Mesendoderm (in vitro differentiated cells): ENCODE data around the gene ZBTB22.
"Not testable (repeated sequence)": the region's sequence is repeated elsewhere in the genome, so short reads cannot be mapped to it uniquely, and the experiment has no call there.

Experiments
- DNase-seq: peaks from one replicate; pipeline ENCODE4 v3.0.0; 2013
- H2AK5ac ChIP-seq: 2 replicates; pipeline ENCODE4 v1.6.1; 2013; ENCODE audit warnings: low read length, inconsistent platforms
- H2BK120ac ChIP-seq: 2 replicates; pipeline ENCODE4 v1.6.1; 2013; ENCODE audit warnings: low read depth, mild to moderate bottlenecking, low read length, moderate library complexity, mixed read lengths
- H2BK15ac ChIP-seq: replicated peaks from 2 replicates; pipeline ENCODE4 v1.6.1; 2013; ENCODE audit warnings: low read depth, mild to moderate bottlenecking, moderate library complexity
- H2BK5ac ChIP-seq: 2 replicates; pipeline ENCODE4 v1.6.1; 2013; ENCODE audit warnings: low read length, inconsistent platforms
- H3K18ac ChIP-seq: 2 replicates; pipeline ENCODE4 v1.6.1; 2013; ENCODE audit warnings: mild to moderate bottlenecking, low read length, mixed read lengths
- H3K23ac ChIP-seq: one replicate; pipeline ENCODE4 v1.6.1; 2013; ENCODE audit warnings: low read length
- H3K27ac ChIP-seq: 2 replicates; pipeline ENCODE4 v1.5.1; 2013; ENCODE audit warnings: low read depth, mild to moderate bottlenecking, inconsistent platforms, low read length, moderate library complexity
- H3K27me3 ChIP-seq: 2 replicates; pipeline ENCODE4 v1.6.1; 2013; ENCODE audit warnings: low read length, control low read depth, mild to moderate bottlenecking, inconsistent platforms; ENCODE audit not compliant: insufficient read depth, poor library complexity
- H3K36me3 ChIP-seq: 2 replicates; pipeline ENCODE4 v1.6.1; 2013; ENCODE audit warnings: low read length, inconsistent platforms; ENCODE audit not compliant: control insufficient read depth, insufficient read depth
- H3K4ac ChIP-seq: one replicate; pipeline ENCODE4 v1.6.1; 2013; ENCODE audit warnings: low read depth, mild to moderate bottlenecking, low read length, moderate library complexity
- H3K4me1 ChIP-seq: 2 replicates; pipeline ENCODE4 v1.6.1; 2013; ENCODE audit warnings: low read depth, low read length, inconsistent platforms; ENCODE audit not compliant: control insufficient read depth
- H3K4me2 ChIP-seq: 2 replicates; pipeline ENCODE4 v1.6.1; 2013; ENCODE audit warnings: low read length
- H3K4me3 ChIP-seq: 2 replicates; pipeline ENCODE4 v1.5.1; 2013; ENCODE audit warnings: mild to moderate bottlenecking, low read length
- H3K56ac ChIP-seq: one replicate; pipeline ENCODE4 v1.6.1; 2013; ENCODE audit warnings: low read length
- H3K79me1 ChIP-seq: 2 replicates; pipeline ENCODE4 v1.6.1; 2013; ENCODE audit warnings: low read length, inconsistent platforms
- H3K79me2 ChIP-seq: 2 replicates; pipeline ENCODE4 v1.6.1; 2013; ENCODE audit warnings: mild to moderate bottlenecking, low read length; ENCODE audit not compliant: control insufficient read depth, insufficient read depth
- H3K9ac ChIP-seq: 2 replicates; pipeline ENCODE4 v1.6.1; 2013; ENCODE audit warnings: low read length, inconsistent platforms
- H4K5ac ChIP-seq: one replicate; pipeline ENCODE4 v1.6.1; 2013; ENCODE audit warnings: low read length
- H4K8ac ChIP-seq: one replicate; pipeline ENCODE4 v1.6.1; 2013; ENCODE audit warnings: low read depth, mild to moderate bottlenecking, control low read depth, low read length, moderate library complexity
- WGBS: extraction: QIAGEN DNeasy Blood & Tissue Kit; methylation state at CpG from one replicate; pipeline ENCODE4 v1.1.7; 2013; ENCODE audit warnings: low lambda C conversion rate, missing lambda C conversion rate; ENCODE audit not compliant: insufficient coverage; ENCODE audit errors: extremely low coverage; 5-methylcytosine and 5-hydroxymethylcytosine counted together

The ZBTB22 gene

DNA sequence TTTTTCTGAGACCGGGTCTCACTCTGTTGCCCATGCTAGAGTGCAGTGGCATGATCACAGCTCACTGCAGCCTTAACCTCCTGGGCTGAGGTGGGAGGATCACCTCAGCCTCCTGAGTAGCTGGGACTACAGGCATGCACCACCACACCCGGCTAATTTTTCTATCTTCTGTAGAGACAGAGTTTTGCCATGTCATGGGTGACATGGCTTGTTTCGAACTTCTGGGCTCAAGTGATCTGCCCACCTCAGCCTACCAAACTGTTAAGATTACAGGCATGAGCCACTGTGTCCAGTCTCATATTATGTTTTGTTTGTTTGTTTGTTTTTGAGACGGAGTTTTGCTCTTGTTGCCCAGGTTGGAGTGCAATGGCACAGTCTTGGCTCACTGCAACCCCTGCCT is 32.3 kb downstream of the ZBTB22 start:
- peaks cover 16% of the 10 kb centered on the region for H3K79me1 ChIP-seq
- no CpG with 5 or more reads among the region's 4 CpGs for WGBS
- H3K79me2 ChIP-seq, result peaks cover 15% of the 10 kb centered on the region
- not testable (repeated sequence) for H2BK120ac ChIP-seq, H3K9ac ChIP-seq, H4K5ac ChIP-seq, H2AK5ac ChIP-seq, H4K8ac ChIP-seq, H3K36me3 ChIP-seq, DNase-seq, H3K4me1 ChIP-seq, H2BK15ac ChIP-seq, H2BK5ac ChIP-seq, H3K4ac ChIP-seq, H3K23ac ChIP-seq, H3K18ac ChIP-seq, H3K4me3 ChIP-seq, H3K4me2 ChIP-seq, H3K27ac ChIP-seq, H3K27me3 ChIP-seq, H3K56ac ChIP-seq

DNA sequence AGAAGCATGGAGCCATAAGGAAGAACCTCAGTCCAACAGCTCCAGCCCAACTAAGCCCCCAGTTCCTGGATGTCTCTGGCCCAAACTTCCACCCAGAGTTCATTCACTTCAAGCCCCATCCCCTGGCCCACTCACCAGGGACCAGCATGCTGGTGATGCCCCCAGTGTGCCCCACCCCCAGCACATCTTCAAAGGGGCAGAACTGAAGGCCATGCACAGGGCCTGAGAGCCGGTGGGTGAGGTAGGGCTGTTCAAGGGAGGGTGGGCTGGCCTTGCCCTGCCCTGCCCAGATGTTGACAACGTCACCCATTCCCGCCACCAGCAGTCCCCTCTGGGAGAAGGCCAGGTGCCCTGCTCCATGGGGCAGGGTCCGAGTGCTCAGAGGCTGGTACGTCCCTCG is 37.0 kb downstream of the ZBTB22 start:
- no peak overlapping the region for H3K23ac ChIP-seq
- no peak overlapping the region for H2BK5ac ChIP-seq
- no peak overlapping the region for H3K4me3 ChIP-seq
- no peak overlapping the region for H2BK15ac ChIP-seq
- no peaks in the 10 kb centered on the region for H3K27me3 ChIP-seq
- no peaks in the 10 kb centered on the region for H3K79me2 ChIP-seq
- H3K36me3 ChIP-seq, result peaks cover 10% of the 10 kb centered on the region
- H3K18ac ChIP-seq, result no peak overlapping the region
- H3K4ac ChIP-seq, result no peak overlapping the region
- H2BK120ac ChIP-seq, result no peak overlapping the region
- H3K4me2 ChIP-seq, result no peak overlapping the region
- H3K27ac ChIP-seq, result no peak overlapping the region
- H3K4me1 ChIP-seq, result peaks cover 3% of the 10 kb centered on the region
- WGBS, result no CpG with 5 or more reads among the region's 6 CpGs
- peaks cover 1% of the 10 kb centered on the region for H3K79me1 ChIP-seq
- DNase-seq, result no peak
- H3K56ac ChIP-seq, result no peak overlapping the region
- no peak overlapping the region for H3K9ac ChIP-seq
- H2AK5ac ChIP-seq, result no peak overlapping the region
- no peak overlapping the region for H4K8ac ChIP-seq
- H4K5ac ChIP-seq, result no peak overlapping the region

DNA sequence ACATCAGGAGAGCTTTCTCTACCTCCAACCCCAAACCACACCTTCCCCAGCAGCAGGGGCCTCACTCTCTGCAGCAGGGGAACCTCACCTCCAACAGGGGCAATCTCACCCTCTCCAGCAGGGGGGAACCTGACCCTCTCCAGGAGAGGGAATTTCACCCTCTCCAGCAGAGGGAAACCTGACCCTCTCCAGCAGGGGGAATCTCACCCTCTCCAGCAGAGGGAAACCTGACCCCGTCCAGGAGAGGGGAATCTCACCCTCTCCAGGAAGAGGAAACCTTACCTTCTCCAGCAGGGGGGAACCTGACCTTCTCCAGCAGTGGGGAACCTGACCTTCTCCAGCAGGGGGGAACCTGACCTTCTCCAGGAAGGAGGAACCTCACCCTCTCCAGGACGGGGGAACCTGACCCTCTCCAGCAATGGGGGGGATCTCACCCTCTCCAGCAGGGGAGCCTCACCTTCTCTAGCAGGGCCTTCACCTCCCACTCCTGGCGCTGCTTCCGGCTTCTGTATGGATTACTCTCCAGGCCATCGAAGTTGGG is 37.5 kb downstream of the ZBTB22 start:
- H3K4me3 ChIP-seq, result no peak overlapping the region
- H2BK120ac ChIP-seq, result no peak overlapping the region
- H3K27ac ChIP-seq, result no peak overlapping the region
- no peak overlapping the region for H2BK5ac ChIP-seq
- WGBS, result no CpG with 5 or more reads among the region's 5 CpGs
- H3K36me3 ChIP-seq, result peaks cover 10% of the 10 kb centered on the region
- H2BK15ac ChIP-seq, result no peak overlapping the region
- no peak overlapping the region for H3K18ac ChIP-seq
- no peak overlapping the region for H3K4ac ChIP-seq
- H4K5ac ChIP-seq, result no peak overlapping the region
- H2AK5ac ChIP-seq, result no peak overlapping the region
- no peak overlapping the region for H3K9ac ChIP-seq
- H3K79me1 ChIP-seq, result peaks cover 1% of the 10 kb centered on the region
- no peaks in the 10 kb centered on the region for H3K27me3 ChIP-seq
- peaks cover 3% of the 10 kb centered on the region for H3K4me1 ChIP-seq
- no peak overlapping the region for H3K56ac ChIP-seq
- peaks cover 3% of the 10 kb centered on the region for H3K79me2 ChIP-seq
- no peak overlapping the region for H3K4me2 ChIP-seq
- H4K8ac ChIP-seq, result no peak overlapping the region
- no peak overlapping the region for H3K23ac ChIP-seq
- DNase-seq, result peak; percentile 98

DNA sequence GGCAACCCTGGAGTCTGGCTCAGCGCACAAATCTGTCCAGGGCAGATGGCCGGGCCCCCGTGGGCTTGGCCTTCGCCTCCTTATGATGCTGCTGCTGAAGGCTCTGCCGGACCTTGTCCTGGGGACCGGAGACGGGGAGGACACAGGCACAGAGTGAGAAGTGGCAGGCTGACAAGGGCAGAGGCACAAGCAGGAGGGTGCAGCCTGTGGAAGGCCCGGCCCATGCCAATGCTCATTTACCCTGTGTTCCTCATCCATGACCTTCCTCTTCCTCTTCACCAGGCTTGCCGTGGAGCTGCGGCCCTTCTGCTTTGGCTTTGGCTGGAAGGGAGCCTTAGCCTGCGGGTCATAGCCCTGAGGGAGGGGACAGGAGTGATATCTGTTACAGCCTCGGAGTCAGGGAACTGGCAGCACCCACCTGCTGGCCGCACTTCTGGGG is 38.3 kb downstream of the ZBTB22 start:
- Histone ChIP-seq H3K36me3 (peaks cover 12% of the 10 kb centered on the region), H3K4ac (no peak overlapping the region), H2BK120ac (no peak overlapping the region), H3K4me3 (no peak overlapping the region), H2BK5ac (no peak overlapping the region), H3K79me2 (peaks cover 10% of the 10 kb centered on the region), H3K4me2 (no peak overlapping the region), H4K5ac (no peak overlapping the region), H3K79me1 (peaks cover 6% of the 10 kb centered on the region), H3K27me3 (no peaks in the 10 kb centered on the region), H3K4me1 (peaks cover 6% of the 10 kb centered on the region), H3K9ac (no peak overlapping the region), H2AK5ac (no peak overlapping the region), H2BK15ac (no peak overlapping the region), H4K8ac (no peak overlapping the region), H3K56ac (no peak overlapping the region), H3K18ac (no peak overlapping the region), H3K27ac (no peak overlapping the region), H3K23ac (no peak overlapping the region)
- no CpG with 5 or more reads among the region's 13 CpGs for WGBS
- DNase-seq, result no peak

DNA sequence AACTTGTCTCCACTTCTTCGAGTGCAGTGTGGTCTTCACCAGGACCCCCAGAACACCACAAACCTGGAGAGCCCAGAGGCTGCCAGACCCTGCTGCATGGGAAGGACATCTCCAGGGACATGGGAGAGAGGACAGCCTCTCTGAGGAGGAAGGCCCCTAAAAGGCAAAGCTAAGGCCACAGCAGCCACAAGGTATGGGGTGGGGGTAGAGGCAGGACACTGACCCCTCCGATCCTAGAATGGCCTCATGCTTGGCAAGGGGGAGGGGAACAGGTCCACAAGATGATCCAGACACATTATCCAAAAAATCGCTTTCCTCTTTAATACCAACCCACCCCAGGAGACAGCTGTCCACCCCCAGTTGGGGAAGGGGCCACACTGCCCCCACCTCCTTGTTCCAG is 38.7 kb downstream of the ZBTB22 start:
- Histone ChIP-seq H3K4me2 (no peak overlapping the region), H3K27me3 (no peaks in the 10 kb centered on the region), H3K23ac (no peak overlapping the region), H2BK15ac (no peak overlapping the region), H3K27ac (no peak overlapping the region), H3K79me2 (peaks cover 15% of the 10 kb centered on the region), H3K18ac (no peak overlapping the region), H3K9ac (no peak overlapping the region), H2BK120ac (no peak overlapping the region), H4K5ac (no peak overlapping the region), H3K56ac (no peak overlapping the region), H4K8ac (no peak overlapping the region), H3K4me1 (peaks cover 6% of the 10 kb centered on the region), H3K36me3 (peaks cover 14% of the 10 kb centered on the region), H3K4ac (no peak overlapping the region), H3K79me1 (peaks cover 6% of the 10 kb centered on the region), H3K4me3 (no peak overlapping the region), H2BK5ac (no peak overlapping the region), H2AK5ac (no peak overlapping the region)
- no peak for DNase-seq
- WGBS, result no CpG with 5 or more reads among the region's 3 CpGs

DNA sequence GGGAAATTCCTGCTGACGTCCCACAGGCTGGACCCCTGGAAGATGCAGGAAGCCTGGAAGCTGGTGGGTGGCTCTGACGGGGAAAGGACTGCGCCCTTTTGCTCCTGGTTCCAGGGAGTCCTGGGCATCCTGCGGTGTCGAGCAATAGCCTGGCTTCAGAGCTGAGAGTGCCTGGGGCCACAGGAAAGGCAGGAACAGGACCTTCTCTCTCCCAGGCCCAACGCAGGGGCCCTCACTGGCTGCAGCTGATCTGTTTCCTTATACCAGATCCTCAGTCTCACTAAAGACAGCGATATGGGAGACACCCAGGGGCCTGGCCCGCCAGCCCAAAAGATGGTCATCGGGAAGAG is 39.2 kb downstream of the ZBTB22 start:
- DNase-seq, result no peak
- Histone ChIP-seq H3K36me3 (peaks cover 15% of the 10 kb centered on the region), H3K4me1 (peaks cover 6% of the 10 kb centered on the region), H3K9ac (peak overlapping the region; percentile 100), H2BK15ac (no peak overlapping the region), H3K79me2 (peaks cover 19% of the 10 kb centered on the region), H2BK5ac (no peak overlapping the region), H3K79me1 (peaks cover 6% of the 10 kb centered on the region), H4K5ac (no peak overlapping the region), H3K4ac (no peak overlapping the region), H3K18ac (no peak overlapping the region), H3K27me3 (no peaks in the 10 kb centered on the region), H3K4me2 (no peak overlapping the region), H2BK120ac (no peak overlapping the region), H4K8ac (no peak overlapping the region), H3K27ac (no peak overlapping the region), H3K56ac (peak overlapping the region; percentile 90), H2AK5ac (no peak overlapping the region), H3K4me3 (no peak overlapping the region), H3K23ac (no peak overlapping the region)
- no CpG with 5 or more reads among the region's 9 CpGs for WGBS
